GM12892 (cell line): Measurements from ENCODE around the gene MST1R.

Source experiments
- POLR2A ChIP-seq: IDR thresholded peaks from 2 replicates; pipeline ENCODE4 v1.6.1; 2011; ENCODE audit warnings: low read depth, low read length, control low read depth
- POLR2AphosphoS5 ChIP-seq: IDR thresholded peaks from 2 replicates; pipeline ENCODE4 v1.6.1; 2011; ENCODE audit warnings: low read depth, low read length, control low read depth
- TAF1 ChIP-seq: IDR thresholded peaks from 2 replicates; pipeline ENCODE4 v1.6.1; 2011; ENCODE audit warnings: low read depth, mild to moderate bottlenecking, control low read depth, low read length, borderline replicate concordance

DNA sequence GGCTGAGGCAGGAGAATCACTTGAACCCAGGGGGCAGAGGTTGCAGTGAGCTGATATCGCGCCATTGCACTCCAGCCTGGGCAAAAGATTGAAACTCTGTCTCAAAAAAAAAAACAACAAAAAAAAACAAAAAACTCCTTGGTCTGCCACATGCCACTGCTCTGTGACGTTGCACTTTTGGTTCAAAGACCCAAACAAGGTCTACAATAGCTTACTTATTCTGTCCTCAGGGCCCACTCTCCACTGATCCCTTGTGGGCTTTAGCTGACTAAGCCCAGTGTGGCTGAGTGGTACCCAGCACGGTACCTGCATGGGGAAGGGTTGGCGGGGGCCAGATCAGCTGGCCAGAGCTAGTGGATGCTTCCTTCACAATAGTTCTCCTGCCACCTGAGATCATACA is 24.1 kb upstream of the MST1R start:
- no peak for TF ChIP-seq POLR2AphosphoS5
- no peak for TF ChIP-seq POLR2A
- no peak for TF ChIP-seq TAF1
